ENCODE results near the gene NECTIN2.

The NECTIN2 gene

DNA sequence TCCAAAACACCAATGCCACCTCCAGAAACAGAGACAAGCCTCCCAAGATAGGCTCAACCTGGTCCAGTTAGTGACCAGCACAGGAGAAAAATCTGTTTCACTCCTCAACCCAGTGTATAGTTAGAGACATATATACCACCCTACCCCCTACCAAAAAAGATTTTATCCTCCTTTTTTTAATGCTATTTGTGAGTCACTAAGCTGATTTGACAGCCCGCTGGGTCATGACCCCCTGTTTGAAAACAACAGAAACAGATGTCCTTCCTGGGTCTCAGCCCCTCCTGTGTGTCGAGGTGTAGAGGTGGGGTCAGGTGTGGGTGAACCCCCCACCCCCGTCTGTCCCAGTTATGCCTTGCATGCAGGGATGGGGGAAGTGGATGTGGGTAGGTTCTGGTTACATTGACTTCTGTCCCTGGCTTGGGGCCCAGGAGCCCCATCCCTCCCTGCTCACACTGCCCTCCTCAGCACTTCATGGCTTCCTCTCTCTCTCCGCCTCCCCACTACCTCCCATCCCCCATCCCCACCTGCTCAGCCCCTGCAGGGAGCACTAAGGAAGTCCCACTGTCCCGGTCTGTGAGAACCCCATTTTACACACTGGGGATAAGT is 30.9 kb downstream of the NECTIN2 start:
- Histone ChIP-seq H3F3A (ENCODE audit: insufficient read depth, low read length) (no peaks in the 10 kb centered on the region), H3K4me2 (ENCODE audit: low read length) (no peak overlapping the region), H3K36me3 (ENCODE audit: insufficient read depth, low read length) (no peaks in the 10 kb centered on the region), H3K79me2 (ENCODE audit: insufficient read depth, low read length) (no peaks in the 10 kb centered on the region), H4K20me1 (ENCODE audit: insufficient read depth, low read length) (no peaks in the 10 kb centered on the region), H3K4me3 (ENCODE audit: low read depth, low read length, poor library complexity, severe bottlenecking) (no peak overlapping the region), H3K4me1 (ENCODE audit: insufficient read depth, low read length, severe bottlenecking) (no peaks in the 10 kb centered on the region), H3K9ac (ENCODE audit: low read length) (no peak overlapping the region), H3K9me2 (ENCODE audit: low read depth, low read length) (no peaks in the 10 kb centered on the region), H2AFZ (ENCODE audit: low read length) (no peak overlapping the region), H3K27ac (ENCODE audit: low read depth, low read length, poor library complexity, severe bottlenecking) (no peak overlapping the region), H3K9me3 (ENCODE audit: low read length) (no peaks in the 10 kb centered on the region), H3K27me3 (ENCODE audit: insufficient read depth, low read length) (peaks cover 9% of the 10 kb centered on the region; the same call in 1 of the 2 replicates)
- TF ChIP-seq EZH2 (IDR thresholded peaks at IDR 0.05; ENCODE audit: borderline replicate concordance, low read length): no peak
- TF ChIP-seq, protein P1, sequence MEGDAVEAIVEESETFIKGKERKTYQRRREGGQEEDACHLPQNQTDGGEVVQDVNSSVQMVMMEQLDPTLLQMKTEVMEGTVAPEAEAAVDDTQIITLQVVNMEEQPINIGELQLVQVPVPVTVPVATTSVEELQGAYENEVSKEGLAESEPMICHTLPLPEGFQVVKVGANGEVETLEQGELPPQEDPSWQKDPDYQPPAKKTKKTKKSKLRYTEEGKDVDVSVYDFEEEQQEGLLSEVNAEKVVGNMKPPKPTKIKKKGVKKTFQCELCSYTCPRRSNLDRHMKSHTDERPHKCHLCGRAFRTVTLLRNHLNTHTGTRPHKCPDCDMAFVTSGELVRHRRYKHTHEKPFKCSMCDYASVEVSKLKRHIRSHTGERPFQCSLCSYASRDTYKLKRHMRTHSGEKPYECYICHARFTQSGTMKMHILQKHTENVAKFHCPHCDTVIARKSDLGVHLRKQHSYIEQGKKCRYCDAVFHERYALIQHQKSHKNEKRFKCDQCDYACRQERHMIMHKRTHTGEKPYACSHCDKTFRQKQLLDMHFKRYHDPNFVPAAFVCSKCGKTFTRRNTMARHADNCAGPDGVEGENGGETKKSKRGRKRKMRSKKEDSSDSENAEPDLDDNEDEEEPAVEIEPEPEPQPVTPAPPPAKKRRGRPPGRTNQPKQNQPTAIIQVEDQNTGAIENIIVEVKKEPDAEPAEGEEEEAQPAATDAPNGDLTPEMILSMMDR (IDR thresholded peaks at IDR 0.05; ENCODE audit: low read length): no peak

DNA sequence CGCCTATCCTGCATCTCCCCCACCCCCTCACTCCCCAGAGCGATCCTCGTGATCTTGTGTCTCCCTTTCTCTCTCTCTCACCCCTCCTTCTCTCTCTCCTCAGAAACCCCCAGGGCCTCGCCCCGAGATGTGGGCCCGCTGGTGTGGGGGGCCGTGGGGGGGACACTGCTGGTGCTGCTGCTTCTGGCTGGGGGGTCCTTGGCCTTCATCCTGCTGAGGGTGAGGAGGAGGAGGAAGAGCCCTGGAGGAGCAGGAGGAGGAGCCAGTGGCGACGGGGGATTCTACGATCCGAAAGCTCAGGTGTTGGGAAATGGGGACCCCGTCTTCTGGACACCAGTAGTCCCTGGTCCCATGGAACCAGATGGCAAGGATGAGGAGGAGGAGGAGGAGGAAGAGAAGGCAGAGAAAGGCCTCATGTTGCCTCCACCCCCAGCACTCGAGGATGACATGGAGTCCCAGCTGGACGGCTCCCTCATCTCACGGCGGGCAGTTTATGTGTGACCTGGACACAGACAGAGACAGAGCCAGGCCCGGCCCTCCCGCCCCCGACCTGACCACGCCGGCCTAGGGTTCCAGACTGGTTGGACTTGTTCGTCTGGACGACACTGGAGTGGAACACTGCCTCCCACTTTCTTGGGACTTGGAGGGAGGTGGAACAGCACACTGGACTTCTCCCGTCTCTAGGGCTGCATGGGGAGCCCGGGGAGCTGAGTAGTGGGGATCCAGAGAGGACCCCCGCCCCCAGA is 32.2 kb downstream of the NECTIN2 start:
- no peak overlapping the region for H2AFZ ChIP-seq (ENCODE audit: low read length)
- H3K4me2 ChIP-seq (ENCODE audit: low read length): no peak overlapping the region
- H3K4me3 ChIP-seq (ENCODE audit: low read depth, low read length, poor library complexity, severe bottlenecking): no peak overlapping the region
- H3K9ac ChIP-seq (ENCODE audit: low read length): no peak overlapping the region
- peaks cover 12% of the 10 kb centered on the region; the same call in 1 of the 2 replicates for H3K27me3 ChIP-seq (ENCODE audit: insufficient read depth, low read length)
- no peaks in the 10 kb centered on the region for H3F3A ChIP-seq (ENCODE audit: insufficient read depth, low read length)
- no peaks in the 10 kb centered on the region for H3K4me1 ChIP-seq (ENCODE audit: insufficient read depth, low read length, severe bottlenecking)
- H3K9me2 ChIP-seq (ENCODE audit: low read depth, low read length): no peaks in the 10 kb centered on the region
- no peaks in the 10 kb centered on the region for H3K36me3 ChIP-seq (ENCODE audit: insufficient read depth, low read length)
- no peaks in the 10 kb centered on the region for H3K9me3 ChIP-seq (ENCODE audit: low read length)
- H3K27ac ChIP-seq (ENCODE audit: low read depth, low read length, poor library complexity, severe bottlenecking): no peak overlapping the region
- H4K20me1 ChIP-seq (ENCODE audit: insufficient read depth, low read length): no peaks in the 10 kb centered on the region
- no peaks in the 10 kb centered on the region for H3K79me2 ChIP-seq (ENCODE audit: insufficient read depth, low read length)
- no peak for TF ChIP-seq EZH2 (IDR thresholded peaks at IDR 0.05; ENCODE audit: borderline replicate concordance, low read length)
- TF ChIP-seq, protein P1 (IDR thresholded peaks at IDR 0.05; ENCODE audit: low read length): no peak

DNA sequence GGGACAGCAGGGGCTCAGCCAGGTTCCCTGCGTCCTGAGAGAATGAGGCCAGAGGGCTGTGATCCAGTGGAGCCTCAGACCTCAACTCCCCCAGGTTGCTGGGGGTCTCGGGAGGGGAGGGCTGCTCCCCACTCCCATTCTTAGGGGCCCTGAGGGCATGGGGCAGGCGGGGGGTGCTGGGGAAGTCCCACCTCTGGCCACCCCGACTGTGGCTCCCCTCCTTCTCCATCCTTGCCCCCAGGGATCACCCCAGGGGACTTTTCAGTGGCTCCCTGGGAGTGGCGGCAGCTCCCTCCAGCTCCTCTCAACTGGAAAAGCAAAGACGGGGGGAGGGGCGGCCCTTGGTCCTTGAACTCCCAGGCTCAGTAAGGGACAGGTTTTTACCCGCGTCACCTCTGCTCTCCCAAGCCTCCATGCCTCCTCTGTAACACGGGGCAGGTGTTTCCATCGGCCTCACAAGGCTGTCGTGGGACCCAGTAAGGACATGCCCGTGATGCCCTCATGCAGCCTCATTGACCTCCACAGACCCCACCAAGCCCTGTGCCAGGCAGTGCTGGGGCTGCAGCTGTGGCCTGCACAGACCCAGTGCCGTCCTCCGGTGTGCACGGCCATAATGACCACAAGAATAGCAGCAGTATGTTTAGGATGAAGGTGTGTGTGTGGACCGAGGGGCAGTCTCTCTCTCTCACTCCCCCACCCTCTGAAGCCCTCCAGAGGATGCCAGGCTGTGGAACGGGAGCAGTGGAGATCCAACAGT is 33.4 kb downstream of the NECTIN2 start:
- Histone ChIP-seq H2AFZ (ENCODE audit: low read length) (no peak overlapping the region), H3K4me1 (ENCODE audit: insufficient read depth, low read length, severe bottlenecking) (no peaks in the 10 kb centered on the region), H3K27me3 (ENCODE audit: insufficient read depth, low read length) (peaks cover 12% of the 10 kb centered on the region; the same call in 1 of the 2 replicates), H3K4me2 (ENCODE audit: low read length) (no peak overlapping the region), H3K27ac (ENCODE audit: low read depth, low read length, poor library complexity, severe bottlenecking) (no peak overlapping the region), H3K79me2 (ENCODE audit: insufficient read depth, low read length) (no peaks in the 10 kb centered on the region), H3K9ac (ENCODE audit: low read length) (no peak overlapping the region), H3K36me3 (ENCODE audit: insufficient read depth, low read length) (no peaks in the 10 kb centered on the region), H3K9me3 (ENCODE audit: low read length) (no peaks in the 10 kb centered on the region), H3K9me2 (ENCODE audit: low read depth, low read length) (no peaks in the 10 kb centered on the region), H3K4me3 (ENCODE audit: low read depth, low read length, poor library complexity, severe bottlenecking) (no peak overlapping the region), H4K20me1 (ENCODE audit: insufficient read depth, low read length) (no peaks in the 10 kb centered on the region), H3F3A (ENCODE audit: insufficient read depth, low read length) (no peaks in the 10 kb centered on the region)
- TF ChIP-seq, protein P1 (IDR thresholded peaks at IDR 0.05; ENCODE audit: low read length): no peak
- no peak for TF ChIP-seq EZH2 (IDR thresholded peaks at IDR 0.05; ENCODE audit: borderline replicate concordance, low read length)
